OCI-LY7 (cell line): Measurements from ENCODE around the gene KIAA0232.

ENCODE experiments used
- CTCF ChIP-seq: fragments of 200-600 bp; sonication (generic); conservative IDR thresholded peaks from 2 replicates; pipeline ENCODE4 v1.5.1; 2014; ENCODE audit warnings: mild to moderate bottlenecking, antibody characterized with exemption, low read length, moderate library complexity, mixed read lengths
- EZH2phosphoT487 ChIP-seq: fragments of 200-600 bp; sonication (generic); IDR thresholded peaks from 2 replicates; pipeline ENCODE4 v1.6.1; 2018; ENCODE audit warnings: low read depth, borderline replicate concordance, mild to moderate bottlenecking, mixed run types, antibody characterized with exemption, low read length, moderate library complexity, mixed read lengths

GRCh38 chr4:6889101-6889735 is 106.7 kb downstream of the KIAA0232 start:
- TF ChIP-seq CTCF (no peak), EZH2phosphoT487 (no peak)
